Activated T-cell treated with anti-CD3 and anti-CD28 coated beads, Interleukin-2, amount 50 U/mL, for 4 hours (primary cell): ENCODE data around the gene NATD1. TPM values are rescaled to one million over a fixed set of nuclear protein-coding genes. Genes with fewer than 3 reads are reported as not detected.
"Not testable (repeated sequence)": the region's sequence is repeated elsewhere in the genome, so short reads cannot be mapped to it uniquely, and the experiment has no call there.

Source experiments
- ATAC-seq, 2 donors: fragments of 200-7000 bp; cut with Tn5 transposase; one replicate each; pipeline ENCODE4 v1.10.0; 2021
- DNase-seq: peaks from one replicate; pipeline ENCODE4 v3.0.0-alpha.2; 2020
- H3K27me3 Mint-ChIP-seq: one replicate; pipeline ENCODE4 v1.8.0; 2021; ENCODE audit warnings: low read depth, mixed read lengths
- H3K36me3 Mint-ChIP-seq: one replicate; pipeline ENCODE4 v1.8.0; 2022; ENCODE audit warnings: mixed read lengths; ENCODE audit not compliant: insufficient read depth
- H3K4me1 Mint-ChIP-seq: one replicate; pipeline ENCODE4 v1.8.0; 2021; ENCODE audit warnings: low read depth, mixed read lengths
- H3K4me3 Mint-ChIP-seq: one replicate; pipeline ENCODE4 v1.8.0; 2021; ENCODE audit warnings: mild to moderate bottlenecking, moderate library complexity, mixed read lengths
- H3K9me3 Mint-ChIP-seq: one replicate; pipeline ENCODE4 v1.8.0; 2021; ENCODE audit warnings: mixed read lengths
- total RNA-seq, 3 donors: library from RNA; stranded (reverse); gene quantifications; one replicate each; pipeline ENCODE4 v1.2.1, GENCODE V29; 2021

Gene NATD1
- total RNA-seq, 3 donors from 2014 or later = 0.73 to 0.98 (median 0.90) TPM

GRCh38 chr17:21235921-21236320 is 17.3 kb downstream of the NATD1 start:
- Mint-ChIP-seq H3K4me3 (no peak overlapping the region), H3K9me3 (peaks cover 8% of the 10 kb centered on the region), H3K36me3 (peaks cover 6% of the 10 kb centered on the region), H3K27me3 (no peaks in the 10 kb centered on the region), H3K4me1 (no peaks in the 10 kb centered on the region)
- no peak for ATAC-seq
- DNase-seq = no peak

DNA sequence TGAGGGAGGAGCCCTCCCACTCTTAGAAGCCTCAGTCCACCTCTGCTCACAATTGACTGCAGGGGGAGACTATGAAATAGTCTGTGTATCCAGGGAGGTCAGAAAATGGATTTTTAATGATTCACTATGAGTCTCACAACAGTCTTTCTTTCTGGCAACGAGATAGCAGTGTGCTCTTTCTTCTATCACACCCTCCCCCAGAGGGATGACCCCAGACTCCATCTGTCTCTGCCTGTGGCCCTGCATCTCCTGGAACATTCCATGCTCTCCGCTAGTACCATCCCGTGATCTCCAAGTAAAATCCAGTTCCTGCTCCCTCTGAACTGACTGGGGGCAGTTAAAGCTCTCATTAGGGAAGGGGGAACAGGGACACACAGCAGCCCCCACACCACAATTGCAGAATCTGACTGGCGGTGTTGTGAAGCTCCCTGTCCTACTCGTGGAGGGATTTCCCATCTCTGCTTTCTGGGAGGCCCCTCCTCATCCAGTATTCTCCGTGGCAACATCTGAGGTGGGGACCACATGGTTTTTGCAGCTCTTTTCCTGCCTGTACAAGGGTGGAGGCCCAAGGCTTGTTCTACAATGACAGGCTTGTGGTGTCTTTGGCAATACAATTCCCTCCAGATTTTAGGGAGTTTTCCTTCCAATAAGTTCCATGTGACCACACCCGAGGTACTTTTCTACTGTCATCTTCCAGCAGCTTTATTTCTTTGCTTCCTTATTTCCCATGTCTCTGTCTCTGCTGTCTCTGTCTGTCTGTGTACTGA is 19.4 kb downstream of the NATD1 start:
- H3K4me1 Mint-ChIP-seq = no peaks in the 10 kb centered on the region
- no peak for DNase-seq
- no peak overlapping the region for H3K4me3 Mint-ChIP-seq
- H3K27me3 Mint-ChIP-seq = no peaks in the 10 kb centered on the region
- peaks cover 6% of the 10 kb centered on the region for H3K36me3 Mint-ChIP-seq
- peaks cover 8% of the 10 kb centered on the region for H3K9me3 Mint-ChIP-seq
- no peak for ATAC-seq

GRCh38 chr17:21232033-21232749 is 21.0 kb downstream of the NATD1 start:
- no peak for ATAC-seq
- Mint-ChIP-seq H3K4me1 (no peaks in the 10 kb centered on the region), H3K27me3 (no peaks in the 10 kb centered on the region), H3K9me3 (peaks cover 8% of the 10 kb centered on the region), H3K4me3 (no peak overlapping the region), H3K36me3 (peaks cover 6% of the 10 kb centered on the region)
- DNase-seq = no peak

- DNase-seq = no peak
- H3K4me1 Mint-ChIP-seq = no peaks in the 10 kb centered on the region
- peaks cover 6% of the 10 kb centered on the region for H3K36me3 Mint-ChIP-seq
- peaks cover 8% of the 10 kb centered on the region for H3K9me3 Mint-ChIP-seq
- no peaks in the 10 kb centered on the region for H3K27me3 Mint-ChIP-seq
- ATAC-seq = no peak
- no peak overlapping the region for H3K4me3 Mint-ChIP-seq
These were observed 21.7 kb downstream of the NATD1 start for GRCh38 chr17:21231533-21231932.

- H3K4me3 Mint-ChIP-seq = no peak overlapping the region
- H3K27me3 Mint-ChIP-seq = no peaks in the 10 kb centered on the region
- ATAC-seq = no peak
- no peak for DNase-seq
- H3K4me1 Mint-ChIP-seq = no peaks in the 10 kb centered on the region
- H3K36me3 Mint-ChIP-seq = peaks cover 6% of the 10 kb centered on the region
- H3K9me3 Mint-ChIP-seq = peaks cover 8% of the 10 kb centered on the region
These were observed 24.4 kb downstream of the NATD1 start for GRCh38 chr17:21228845-21229244.

- Mint-ChIP-seq H3K4me1 (no peaks in the 10 kb centered on the region), H3K27me3 (no peaks in the 10 kb centered on the region), H3K9me3 (peaks cover 8% of the 10 kb centered on the region), H3K36me3 (peaks cover 6% of the 10 kb centered on the region), H3K4me3 (no peak overlapping the region)
- ATAC-seq (no peak), DNase-seq (no peak)
These were observed 25.1 kb downstream of the NATD1 start for GRCh38 chr17:21228111-21228510.

DNA sequence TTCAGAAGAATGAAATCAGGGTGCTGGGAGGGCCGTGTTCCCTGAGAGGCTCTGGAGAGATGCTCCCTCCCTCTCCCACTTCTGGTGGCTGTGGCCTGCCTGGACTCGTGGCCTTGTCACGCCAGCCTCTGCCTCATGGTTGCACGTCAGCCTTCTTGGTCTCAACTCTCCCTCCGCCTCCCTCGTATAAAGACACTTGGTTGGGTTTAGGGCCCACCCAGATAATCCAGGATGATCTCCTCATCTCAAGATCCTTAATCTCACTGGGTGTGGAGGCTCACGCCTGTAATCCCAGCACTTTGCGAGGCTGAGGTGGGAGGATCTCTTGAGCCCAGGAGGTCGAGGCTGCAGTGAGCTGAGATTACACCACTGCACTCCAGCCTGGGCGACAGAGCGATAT is 25.9 kb downstream of the NATD1 start:
- H3K36me3 Mint-ChIP-seq, DNase-seq, H3K4me3 Mint-ChIP-seq, ATAC-seq, H3K4me1 Mint-ChIP-seq, H3K9me3 Mint-ChIP-seq, H3K27me3 Mint-ChIP-seq: not testable (repeated sequence)

DNA sequence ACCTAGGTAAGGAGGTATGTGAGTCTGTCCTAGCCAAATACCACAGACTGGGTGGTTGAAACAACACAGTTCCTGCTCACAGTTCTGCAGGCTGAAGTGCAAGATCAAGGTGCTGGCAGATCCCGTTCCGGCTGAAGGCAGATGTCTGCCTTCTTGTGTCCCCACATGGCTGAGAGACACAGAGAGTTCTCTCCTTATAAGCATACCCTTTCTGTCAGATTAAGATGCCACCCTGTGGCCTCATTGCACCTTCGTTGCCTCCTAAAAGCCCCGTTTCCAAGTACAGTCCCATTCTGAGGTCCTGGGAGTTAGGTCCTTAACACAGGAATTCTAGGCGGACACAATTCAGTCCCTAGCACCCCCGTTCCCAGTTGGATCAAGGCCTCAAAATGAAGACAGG is 30.1 kb downstream of the NATD1 start:
- Mint-ChIP-seq H3K27me3 (no peaks in the 10 kb centered on the region), H3K9me3 (peaks cover 4% of the 10 kb centered on the region), H3K36me3 (peaks cover 14% of the 10 kb centered on the region), H3K4me3 (no peak overlapping the region), H3K4me1 (peaks cover 3% of the 10 kb centered on the region)
- no peak for ATAC-seq
- no peak for DNase-seq

DNA sequence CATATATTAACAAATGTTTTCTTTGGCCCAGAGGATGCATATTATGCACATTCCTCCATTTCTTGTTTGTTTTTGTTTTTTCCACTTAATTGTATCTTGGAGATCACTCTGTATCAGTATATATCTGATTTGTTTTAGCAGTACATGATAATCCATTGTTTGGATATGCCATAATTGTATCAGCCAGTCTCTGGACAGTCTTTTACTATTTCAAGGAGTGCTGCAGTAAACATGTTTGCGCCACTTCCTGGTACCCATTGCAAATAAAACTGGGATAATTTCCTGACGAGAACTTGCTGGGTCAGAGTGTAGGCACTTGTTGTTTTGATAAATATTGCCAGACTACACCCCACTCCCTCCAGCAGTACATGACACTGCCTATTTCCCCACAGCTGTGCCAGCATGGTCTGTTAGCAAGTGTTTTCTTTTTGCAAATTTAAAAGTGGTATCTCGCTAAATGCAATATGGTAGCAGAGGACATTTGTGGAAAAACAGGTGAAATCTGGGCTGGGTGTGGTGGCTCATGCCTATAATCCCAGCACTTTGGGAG is 34.3 kb downstream of the NATD1 start:
- peaks cover 14% of the 10 kb centered on the region for H3K36me3 Mint-ChIP-seq
- H3K4me3 Mint-ChIP-seq = no peak overlapping the region
- ATAC-seq = no peak
- DNase-seq = no peak
- no peaks in the 10 kb centered on the region for H3K27me3 Mint-ChIP-seq
- H3K9me3 Mint-ChIP-seq = peaks cover 4% of the 10 kb centered on the region
- H3K4me1 Mint-ChIP-seq = peaks cover 28% of the 10 kb centered on the region

- ATAC-seq = no peak
- DNase-seq = no peak
- Mint-ChIP-seq H3K4me1 (peaks cover 32% of the 10 kb centered on the region), H3K36me3 (peaks cover 14% of the 10 kb centered on the region), H3K27me3 (no peaks in the 10 kb centered on the region), H3K4me3 (no peak overlapping the region), H3K9me3 (peaks cover 4% of the 10 kb centered on the region)
These were observed 35.1 kb downstream of the NATD1 start for GRCh38 chr17:21218101-21218500.

GRCh38 chr17:21217346-21217745 is 35.9 kb downstream of the NATD1 start:
- no peak for ATAC-seq
- peaks cover 4% of the 10 kb centered on the region for H3K9me3 Mint-ChIP-seq
- H3K27me3 Mint-ChIP-seq = no peaks in the 10 kb centered on the region
- DNase-seq = no peak
- H3K4me1 Mint-ChIP-seq = peaks cover 38% of the 10 kb centered on the region
- H3K4me3 Mint-ChIP-seq = peak overlapping the region; percentile 46
- peaks cover 11% of the 10 kb centered on the region for H3K36me3 Mint-ChIP-seq

- ATAC-seq = no peak
- H3K36me3 Mint-ChIP-seq = peaks cover 3% of the 10 kb centered on the region
- no peaks in the 10 kb centered on the region for H3K27me3 Mint-ChIP-seq
- no peaks in the 10 kb centered on the region for H3K9me3 Mint-ChIP-seq
- peak overlapping the region; percentile 94 for H3K4me3 Mint-ChIP-seq
- DNase-seq = no peak
- H3K4me1 Mint-ChIP-seq = peaks cover 52% of the 10 kb centered on the region
These were observed 37.3 kb downstream of the NATD1 start for GRCh38 chr17:21215935-21216334.

GRCh38 chr17:21214777-21215541 is 38.3 kb downstream of the NATD1 start:
- no peak for DNase-seq
- peak; percentile 0 for ATAC-seq
- peaks cover 61% of the 10 kb centered on the region for H3K4me1 Mint-ChIP-seq
- no peaks in the 10 kb centered on the region for H3K27me3 Mint-ChIP-seq
- peak overlapping the region; percentile 94 for H3K4me3 Mint-ChIP-seq
- H3K36me3 Mint-ChIP-seq = peaks cover 3% of the 10 kb centered on the region
- no peaks in the 10 kb centered on the region for H3K9me3 Mint-ChIP-seq

- peaks cover 64% of the 10 kb centered on the region for H3K4me1 Mint-ChIP-seq
These were observed 39.0 kb downstream of the NATD1 start, which contains the start of gene TMEM11 for GRCh38 chr17:21214015-21214776. Gene TMEM11 (minus strand): TSS chr17:21214161. CDS start chr17:21214152, 9 bp downstream.

More at GRCh38 chr17:21214015-21214776, 39.0 kb downstream of the NATD1 start, which contains the start of gene TMEM11:
- Mint-ChIP-seq H3K27me3 (no peaks in the 10 kb centered on the region), H3K36me3 (peaks cover 3% of the 10 kb centered on the region), H3K9me3 (no peaks in the 10 kb centered on the region), H3K4me3 (peak within 1 kb of the TSS; percentile 94)
- peak; percentile 92 for DNase-seq
- peak; percentile 93 to 94 for ATAC-seq
